H9 (cell line): ENCODE data around the gene SIPA1L3. TPM values are rescaled to one million over a fixed set of nuclear protein-coding genes. Genes with fewer than 3 reads are reported as not detected.

Experiments
- DNase-seq: peaks from one replicate; pipeline ENCODE4 v3.0.0-alpha.2; 2017
- H2AFZ ChIP-seq: one replicate; pipeline ENCODE4 v1.6.1; 2013; ENCODE audit warnings: mild to moderate bottlenecking, low read length, control low read depth, moderate library complexity
- H2AK5ac ChIP-seq: 2 replicates; pipeline ENCODE4 v1.6.1; 2013; ENCODE audit warnings: low read length, control low read depth, mixed read lengths; ENCODE audit not compliant: insufficient read length
- H2BK120ac ChIP-seq: one replicate; pipeline ENCODE4 v1.6.1; 2013; ENCODE audit warnings: low read depth, mild to moderate bottlenecking, low read length, control low read depth, inconsistent platforms; ENCODE audit not compliant: poor library complexity, severe bottlenecking
- H2BK12ac ChIP-seq: 2 replicates; pipeline ENCODE4 v1.6.1; 2013; ENCODE audit warnings: low read length, control low read depth, mixed read lengths, low read depth; ENCODE audit not compliant: insufficient read length
- H2BK15ac ChIP-seq: 2 replicates; pipeline ENCODE4 v1.6.1; 2013; ENCODE audit warnings: low read depth, low read length, control low read depth
- H2BK20ac ChIP-seq: one replicate; pipeline ENCODE4 v1.6.1; 2013; ENCODE audit warnings: low read depth, mild to moderate bottlenecking, low read length, control low read depth, inconsistent platforms; ENCODE audit not compliant: poor library complexity, severe bottlenecking
- H2BK5ac ChIP-seq: 2 replicates; pipeline ENCODE4 v1.6.1; 2013; ENCODE audit warnings: low read length, control low read depth, mixed read lengths; ENCODE audit not compliant: insufficient read length
- H3K14ac ChIP-seq: 2 replicates; pipeline ENCODE4 v1.6.1; 2013; ENCODE audit warnings: low read length, control low read depth; ENCODE audit not compliant: insufficient read depth
- H3K18ac ChIP-seq: 2 replicates; pipeline ENCODE4 v1.6.1; 2013; ENCODE audit warnings: low read depth, mild to moderate bottlenecking, mixed read lengths, low read length, control low read depth; ENCODE audit not compliant: insufficient read length
- H3K23ac ChIP-seq: 2 replicates; pipeline ENCODE4 v1.6.1; 2013; ENCODE audit warnings: low read length, control low read depth, mixed read lengths, low read depth; ENCODE audit not compliant: insufficient read length
- H3K23me2 ChIP-seq: 2 replicates; pipeline ENCODE4 v1.6.1; 2013; ENCODE audit warnings: low read depth, mild to moderate bottlenecking, mixed read lengths, low read length, control low read depth; ENCODE audit not compliant: insufficient read length, poor library complexity, severe bottlenecking
- H3K27ac ChIP-seq: 2 replicates; pipeline ENCODE4 v1.5.1; 2013; ENCODE audit warnings: low read length, control low read depth, mixed read lengths, low read depth; ENCODE audit not compliant: insufficient read length
- H3K27me3 ChIP-seq: 2 replicates; pipeline ENCODE4 v1.6.1; 2013; ENCODE audit warnings: low read length, control low read depth, inconsistent platforms; ENCODE audit not compliant: insufficient read depth
- H3K4ac ChIP-seq: 2 replicates; pipeline ENCODE4 v1.6.1; 2013; ENCODE audit warnings: low read depth, mild to moderate bottlenecking, control low read depth, inconsistent platforms, low read length, moderate library complexity
- H3K4me1 ChIP-seq: 2 replicates; pipeline ENCODE4 v1.6.1; 2013; ENCODE audit warnings: low read length, control low read depth, inconsistent platforms; ENCODE audit not compliant: insufficient read depth
- H3K4me2 ChIP-seq: 2 replicates; pipeline ENCODE4 v1.6.1; 2013; ENCODE audit warnings: low read length, control low read depth, mixed read lengths; ENCODE audit not compliant: insufficient read length, insufficient read depth
- H3K56ac ChIP-seq: 2 replicates; pipeline ENCODE4 v1.6.1; 2013; ENCODE audit warnings: low read depth, mild to moderate bottlenecking, mixed read lengths, low read length, control low read depth; ENCODE audit not compliant: insufficient read length
- H3K79me1 ChIP-seq: 2 replicates; pipeline ENCODE4 v1.6.1; 2013; ENCODE audit warnings: low read depth, mild to moderate bottlenecking, moderate library complexity, low read length, control low read depth, inconsistent platforms; ENCODE audit not compliant: insufficient read depth, poor library complexity, severe bottlenecking
- H3K79me2 ChIP-seq: 2 replicates; pipeline ENCODE4 v1.6.1; 2013; ENCODE audit warnings: low read length, control low read depth, inconsistent platforms; ENCODE audit not compliant: insufficient read depth
- H3K9ac ChIP-seq: 2 replicates; pipeline ENCODE4 v1.6.1; 2013; ENCODE audit warnings: low read length, control low read depth, mixed read lengths; ENCODE audit not compliant: insufficient read length; ENCODE audit errors: extremely low read depth
- H3K9me3 ChIP-seq: one replicate; pipeline ENCODE4 v1.6.1; 2013; ENCODE audit warnings: low read depth, low read length, inconsistent platforms; ENCODE audit not compliant: control insufficient read depth
- H3T11ph ChIP-seq: one replicate; pipeline ENCODE4 v1.6.1; 2013; ENCODE audit warnings: mild to moderate bottlenecking, low read length, control low read depth, inconsistent platforms
- H4K20me1 ChIP-seq: one replicate; pipeline ENCODE4 v1.6.1; 2013; ENCODE audit not compliant: control insufficient read depth, insufficient read length, insufficient read depth
- H4K5ac ChIP-seq: 2 replicates; pipeline ENCODE4 v1.6.1; 2013; ENCODE audit warnings: low read depth, mild to moderate bottlenecking, mixed read lengths, low read length, control low read depth; ENCODE audit not compliant: insufficient read length
- H4K8ac ChIP-seq: replicated peaks from 2 replicates; pipeline ENCODE4 v1.6.1; 2013; ENCODE audit warnings: low read length, control low read depth, mixed read lengths, low read depth; ENCODE audit not compliant: insufficient read length
- H4K91ac ChIP-seq: 2 replicates; pipeline ENCODE4 v1.6.1; 2013; ENCODE audit warnings: low read depth, mild to moderate bottlenecking, moderate library complexity, mixed read lengths, low read length, control low read depth; ENCODE audit not compliant: insufficient read length
- H3K27ac Mint-ChIP-seq, 3 experiments: 2 replicates in 2 of 3; 3 replicates in 1 of 3; pipeline ENCODE4 v1.8.0; 2020 to 2021; ENCODE audit warnings: mixed read lengths in 3 of 3, mild to moderate bottlenecking in 1 of 3, moderate library complexity in 1 of 3
- H3K27me3 Mint-ChIP-seq: 2 replicates; pipeline ENCODE4 v1.8.0; 2021; ENCODE audit warnings: low read depth, mild to moderate bottlenecking, moderate library complexity, mixed read lengths
- H3K36me3 Mint-ChIP-seq, 3 experiments: 2 replicates in 2 of 3; 3 replicates in 1 of 3; pipeline ENCODE4 v1.8.0; 2020 to 2021; ENCODE audit warnings: low read depth in 3 of 3, mixed read lengths in 3 of 3; ENCODE audit not compliant: insufficient read depth in 1 of 3
- H3K4me1 Mint-ChIP-seq, 2 experiments: 2 replicates each; pipeline ENCODE4 v1.8.0; 2020; ENCODE audit warnings: mixed read lengths in 2 of 2
- H3K4me3 Mint-ChIP-seq, 2 experiments: 2 replicates in 1 of 2; 3 replicates in 1 of 2; pipeline ENCODE4 v1.8.0; 2020 to 2021; ENCODE audit warnings: mild to moderate bottlenecking in 2 of 2, mixed read lengths in 2 of 2, moderate library complexity in 1 of 2
- H3K9me3 Mint-ChIP-seq, 2 experiments: 2 replicates in 1 of 2; 3 replicates in 1 of 2; pipeline ENCODE4 v1.8.0; 2020; ENCODE audit warnings: mild to moderate bottlenecking in 2 of 2, mixed read lengths in 2 of 2, moderate library complexity in 1 of 2
- WGBS: extraction: QIAGEN DNeasy Blood & Tissue Kit; methylation state at CpG from one replicate; pipeline ENCODE4 v1.1.7; 2013; ENCODE audit warnings: missing lambda C conversion rate, low lambda C conversion rate, mixed read lengths; ENCODE audit not compliant: insufficient read length; ENCODE audit errors: extremely low coverage; 5-methylcytosine and 5-hydroxymethylcytosine counted together
- total RNA-seq: library from RNA; stranded (reverse); gene quantifications from 2 replicates; pipeline ENCODE4 v1.2.1, GENCODE V29; 2021
- TF ChIP-seq, protein P1 (sequence below): fragments of 200-600 bp; sonication (generic); conservative IDR thresholded peaks from 3 replicates; pipeline ENCODE4 v1.8.0; 2021; ENCODE audit warnings: antibody characterized with exemption, mild to moderate bottlenecking

Gene SIPA1L3
- total RNA-seq, 1 experiment from 2014 or later = 40.1 TPM

- Histone ChIP-seq H4K20me1 (no peaks in the 10 kb centered on the region), H2BK12ac (no peak overlapping the region), H2BK20ac (no peak overlapping the region), H2BK5ac (no peak overlapping the region), H3K56ac (no peak overlapping the region), H4K91ac (no peak overlapping the region), H3K4me1 (no peaks in the 10 kb centered on the region), H3K18ac (no peak overlapping the region), H3K79me1 (no peaks in the 10 kb centered on the region), H3K79me2 (no peaks in the 10 kb centered on the region), H3K4me2 (no peak overlapping the region), H2BK120ac (no peak overlapping the region), H3K14ac (no peak overlapping the region), H3K4ac (no peak overlapping the region), H3K27ac (no peak overlapping the region), H3K9me3 (no peaks in the 10 kb centered on the region), H4K8ac (no peak overlapping the region), H3K27me3 (no peaks in the 10 kb centered on the region), H2AK5ac (no peak overlapping the region), H3T11ph (no peak overlapping the region), H2AFZ (no peak overlapping the region), H3K9ac (no peak overlapping the region), H3K23me2 (no peaks in the 10 kb centered on the region), H3K23ac (no peak overlapping the region), H2BK15ac (no peak overlapping the region), H4K5ac (no peak overlapping the region)
- Mint-ChIP-seq H3K9me3 (no peaks in the 10 kb centered on the region; a peak in 1 of 5 replicates), H3K4me3 (no peak overlapping the region), H3K27me3 (no peaks in the 10 kb centered on the region; the same call in none of the 2 replicates), H3K4me1 (peaks cover 3 to 6% of the 10 kb centered on the region in 2 experiments; a peak in 3 of 4 replicates), H3K27ac (no peak overlapping the region), H3K36me3 (no peaks in the 10 kb centered on the region; a peak in 1 of 7 replicates)
- no peak for DNase-seq
- TF ChIP-seq, protein P1, sequence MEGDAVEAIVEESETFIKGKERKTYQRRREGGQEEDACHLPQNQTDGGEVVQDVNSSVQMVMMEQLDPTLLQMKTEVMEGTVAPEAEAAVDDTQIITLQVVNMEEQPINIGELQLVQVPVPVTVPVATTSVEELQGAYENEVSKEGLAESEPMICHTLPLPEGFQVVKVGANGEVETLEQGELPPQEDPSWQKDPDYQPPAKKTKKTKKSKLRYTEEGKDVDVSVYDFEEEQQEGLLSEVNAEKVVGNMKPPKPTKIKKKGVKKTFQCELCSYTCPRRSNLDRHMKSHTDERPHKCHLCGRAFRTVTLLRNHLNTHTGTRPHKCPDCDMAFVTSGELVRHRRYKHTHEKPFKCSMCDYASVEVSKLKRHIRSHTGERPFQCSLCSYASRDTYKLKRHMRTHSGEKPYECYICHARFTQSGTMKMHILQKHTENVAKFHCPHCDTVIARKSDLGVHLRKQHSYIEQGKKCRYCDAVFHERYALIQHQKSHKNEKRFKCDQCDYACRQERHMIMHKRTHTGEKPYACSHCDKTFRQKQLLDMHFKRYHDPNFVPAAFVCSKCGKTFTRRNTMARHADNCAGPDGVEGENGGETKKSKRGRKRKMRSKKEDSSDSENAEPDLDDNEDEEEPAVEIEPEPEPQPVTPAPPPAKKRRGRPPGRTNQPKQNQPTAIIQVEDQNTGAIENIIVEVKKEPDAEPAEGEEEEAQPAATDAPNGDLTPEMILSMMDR = no peak
- no CpG with 5 or more reads among the region's 1 CpG for WGBS
Observed at GRCh38 chr19:37899453-37899852, 7.6 kb upstream of the SIPA1L3 start.
